CD14-positive monocyte (primary cell): ENCODE results near the gene SPTBN4. TPM values are rescaled to one million over a fixed set of nuclear protein-coding genes. Genes with fewer than 3 reads are reported as not detected.

Experiments used
- DNase-seq, 3 donors: peaks; one replicate each; pipeline ENCODE4 v3.0.0-alpha.2; 2011 to 2022
- H2AFZ ChIP-seq: 2 replicates; pipeline ENCODE4 v1.6.0; 2012; ENCODE audit warnings: mild to moderate bottlenecking, low read depth, low read length, inconsistent platforms; ENCODE audit not compliant: insufficient read depth, poor library complexity, severe bottlenecking
- H3K27ac ChIP-seq, 2 donors: 1 replicate in 1 of 2; 2 replicates in 1 of 2; pipeline ENCODE4 v1.5.1; 2012 to 2013; ENCODE audit warnings: low read length in 2 of 2, control low read depth in 1 of 2, inconsistent platforms in 1 of 2, low read depth in 1 of 2, mild to moderate bottlenecking in 1 of 2
- H3K27me3 ChIP-seq, 2 donors: one replicate each; pipeline versions ENCODE4 v1.6.0 to v1.6.1; 2011 to 2013; ENCODE audit warnings: low read length in 2 of 2; ENCODE audit not compliant: control insufficient read depth in 2 of 2, insufficient read depth in 2 of 2
- H3K36me3 ChIP-seq, 2 donors: replicated peaks in 1 of 2; 1 replicate in 1 of 2; 2 replicates in 1 of 2; pipeline versions ENCODE4 v1.5.1 to v1.6.1; 2012 to 2013; ENCODE audit warnings: low read length in 2 of 2, control low read depth in 1 of 2, inconsistent platforms in 1 of 2, mild to moderate bottlenecking in 1 of 2; ENCODE audit not compliant: insufficient read depth in 2 of 2, control insufficient read depth in 1 of 2
- H3K4me1 ChIP-seq, 2 donors: 1 replicate in 1 of 2; 2 replicates in 1 of 2; pipeline versions ENCODE4 v1.5.1 to v1.6.1; 2012 to 2013; ENCODE audit warnings: low read length in 2 of 2, control low read depth in 1 of 2, inconsistent platforms in 1 of 2, mild to moderate bottlenecking in 1 of 2, moderate library complexity in 1 of 2; ENCODE audit not compliant: insufficient read depth in 2 of 2, control insufficient read depth in 1 of 2
- H3K4me2 ChIP-seq: replicated peaks from 2 replicates; pipeline ENCODE3; 2012; ENCODE audit warnings: low read length, moderate library complexity, mild to moderate bottlenecking; ENCODE audit not compliant: poor library complexity, severe bottlenecking; ENCODE audit errors: extremely low read depth
- H3K4me3 ChIP-seq, 3 experiments: fragments of 200-600 bp in 1 of 3; sonication (generic) in 1 of 3; replicated peaks in 1 of 3; 1 replicate in 2 of 3; 2 replicates in 1 of 3; pipeline ENCODE4 v1.5.1; 2011 to 2013; ENCODE audit warnings: low read length in 3 of 3, mild to moderate bottlenecking in 3 of 3, control low read depth in 2 of 3, low read depth in 2 of 3, inconsistent platforms in 1 of 3, moderate library complexity in 1 of 3
- H3K79me2 ChIP-seq: 2 replicates; pipeline ENCODE4 v1.6.0; 2012; ENCODE audit warnings: mild to moderate bottlenecking, control low read depth, inconsistent platforms, low read length, moderate library complexity; ENCODE audit not compliant: insufficient read depth
- H3K9ac ChIP-seq: 2 replicates; pipeline ENCODE4 v1.6.0; 2017; ENCODE audit warnings: low read length, mild to moderate bottlenecking; ENCODE audit not compliant: insufficient read depth, poor library complexity, severe bottlenecking
- H3K9me3 ChIP-seq, 2 donors: replicated peaks in 1 of 2; 1 replicate in 1 of 2; 2 replicates in 1 of 2; pipeline versions ENCODE4 v1.5.1 to v1.6.1; 2012 to 2013; ENCODE audit warnings: low read length in 2 of 2, control low read depth in 1 of 2; ENCODE audit not compliant: control insufficient read depth in 1 of 2, insufficient read depth in 1 of 2
- H4K20me1 ChIP-seq: 2 replicates; pipeline ENCODE4 v1.6.0; 2012; ENCODE audit warnings: mild to moderate bottlenecking, low read length, control low read depth, moderate library complexity; ENCODE audit not compliant: insufficient read depth
- H3K27ac Mint-ChIP-seq, 7 donors: one replicate each; pipeline ENCODE4 v1.8.0; 2020; ENCODE audit warnings: mild to moderate bottlenecking in 7 of 7, mixed read lengths in 7 of 7, moderate library complexity in 6 of 7, inconsistent platforms in 2 of 7
- H3K27me3 Mint-ChIP-seq, 3 donors: one replicate each; pipeline ENCODE4 v1.8.0; 2021 to 2022; ENCODE audit warnings: low read depth in 3 of 3, mild to moderate bottlenecking in 3 of 3, mixed read lengths in 3 of 3, moderate library complexity in 3 of 3, inconsistent platforms in 1 of 3
- H3K36me3 Mint-ChIP-seq, 2 donors: one replicate each; pipeline ENCODE4 v1.8.0; 2020; ENCODE audit warnings: mixed read lengths in 2 of 2, inconsistent platforms in 1 of 2, mild to moderate bottlenecking in 1 of 2
- H3K4me1 Mint-ChIP-seq: one replicate; pipeline ENCODE4 v1.8.0; 2020; ENCODE audit warnings: mild to moderate bottlenecking, mixed read lengths
- H3K4me3 Mint-ChIP-seq, 2 donors: one replicate each; pipeline ENCODE4 v1.8.0; 2020; ENCODE audit warnings: mild to moderate bottlenecking in 2 of 2, mixed read lengths in 2 of 2, moderate library complexity in 1 of 2
- H3K9me3 Mint-ChIP-seq, 7 donors: one replicate each; pipeline ENCODE4 v1.8.0; 2020 to 2022; ENCODE audit warnings: mixed read lengths in 7 of 7, mild to moderate bottlenecking in 6 of 7, moderate library complexity in 6 of 7, inconsistent platforms in 2 of 7
- CTCF ChIP-seq: fragments of 200-600 bp; IDR thresholded peaks from one replicate; pipeline ENCODE4 v1.8.0; 2022; ENCODE audit warnings: antibody characterized with exemption, mild to moderate bottlenecking
- WGBS: methylation state at CpG from one replicate; pipeline ENCODE4 v1.1.5; 2013; ENCODE audit warnings: missing lambda C conversion rate; ENCODE audit not compliant: insufficient coverage; 5-methylcytosine and 5-hydroxymethylcytosine counted together
- intact Hi-C, 2 donors: fragments of 100-400 bp; cut with micrococcal nuclease; formaldehyde crosslinking; loops; one replicate each; pipeline versions ENCODE4 v1.15.0 to v1.15.1; 2023
- polyA plus RNA-seq, 3 donors: library from polyadenylated mRNA; depleted of rRNA in 1 of 3; unstranded in 2 of 3; stranded (reverse) in 1 of 3; fragments of 300-500 nt in 2 of 3; fragments of >200 nt in 1 of 3; fragmentation: Illumina TruSeq in 2 of 3; gene quantifications; 1 replicate in 2 of 3; 2 replicates in 1 of 3; pipeline ENCODE4 v1.2.3, GENCODE V29; 2012 to 2021

The SPTBN4 gene
- polyA plus RNA-seq, 3 donors: 0.07 TPM; not detected in 2

- TF ChIP-seq CTCF: no peak
- no peaks in the 10 kb centered on the region for H3K4me1 ChIP-seq
- peak overlapping the region in 1 of 2 donors; percentile 51 for H3K4me3 Mint-ChIP-seq
- no peak overlapping the region for H3K27ac Mint-ChIP-seq
- no peak overlapping the region for H3K4me2 ChIP-seq
- peaks cover 6% of the 10 kb centered on the region for H3K4me1 Mint-ChIP-seq
- peaks cover 7 to 32% of the 10 kb centered on the region in 2 donors for H3K27me3 ChIP-seq
- H3K79me2 ChIP-seq: no peaks in the 10 kb centered on the region
- no peak for DNase-seq
- H3K36me3 Mint-ChIP-seq: no peaks in the 10 kb centered on the region
- no peaks in the 10 kb centered on the region for H4K20me1 ChIP-seq
- H3K27me3 Mint-ChIP-seq: peaks cover 45 to 58% (median 48%) of the 10 kb centered on the region in 3 donors
- no peak overlapping the region for H3K9ac ChIP-seq
- no peaks in the 10 kb centered on the region for H3K36me3 ChIP-seq
- no peak overlapping the region for H2AFZ ChIP-seq
- peaks cover 9 to 13% of the 10 kb centered on the region in 2 donors for H3K9me3 ChIP-seq
- H3K27ac ChIP-seq: no peak overlapping the region
- no peak overlapping the region for H3K4me3 ChIP-seq
- intact Hi-C loops: loop anchor here in 1 of 2 donors (2.0 kb wide), 1 partner anchor 51 kb away; no protein-coding TSS in a partner anchor
- H3K9me3 Mint-ChIP-seq: peaks cover 6 to 23% (median 17%) of the 10 kb centered on the region in 7 donors
- no CpG with 5 or more reads among the region's 1 CpG for WGBS
Observed at GRCh38 chr19:40547836-40548235, 81.0 kb downstream of the SPTBN4 start.

GRCh38 chr19:40549007-40549708, 82.4 kb downstream of the SPTBN4 start:
- H2AFZ ChIP-seq: no peak overlapping the region
- intact Hi-C loops: no loop called here
- H3K27ac Mint-ChIP-seq: peak overlapping the region in 1 of 7 donors; percentile 39

More at GRCh38 chr19:40549007-40549708, 82.4 kb downstream of the SPTBN4 start:
- no peak overlapping the region for H3K4me2 ChIP-seq
- peak; percentile 62 for TF ChIP-seq CTCF
- H3K27ac ChIP-seq: no peak overlapping the region
- Mint-ChIP-seq H3K36me3 (peaks cover 0 to 1% of the 10 kb centered on the region in 2 donors), H3K4me1 (peaks cover 6% of the 10 kb centered on the region), H3K9me3 (peaks cover 6 to 23% (median 17%) of the 10 kb centered on the region in 7 donors), H3K27me3 (peaks cover 50 to 71% (median 60%) of the 10 kb centered on the region in 3 donors), H3K4me3 (peak overlapping the region; percentile 41 to 85)
- no peaks in the 10 kb centered on the region for H3K4me1 ChIP-seq
- no peaks in the 10 kb centered on the region for H3K79me2 ChIP-seq
- DNase-seq: peak; percentile 27 to 50 (median 46)
- H3K9ac ChIP-seq: no peak overlapping the region
- H4K20me1 ChIP-seq: no peaks in the 10 kb centered on the region
- no peak overlapping the region for H3K4me3 ChIP-seq
- H3K9me3 ChIP-seq: peaks cover 9 to 13% of the 10 kb centered on the region in 2 donors
- peaks cover 17 to 44% of the 10 kb centered on the region in 2 donors for H3K27me3 ChIP-seq
- WGBS: 7% methylated on average over 32 of the region's 43 CpGs
- no peaks in the 10 kb centered on the region for H3K36me3 ChIP-seq
